ENCODE data around the gene NELFE. TPM values are rescaled to one million over a fixed set of nuclear protein-coding genes. Genes with fewer than 3 reads are reported as not detected.
A peak's percentile ranks its signal among the peaks of the same experiment; 100 is the strongest.
"Not testable (repeated sequence)": the region's sequence is repeated elsewhere in the genome, so short reads cannot be mapped to it uniquely, and the experiment has no call there.

The NELFE gene, protein sequence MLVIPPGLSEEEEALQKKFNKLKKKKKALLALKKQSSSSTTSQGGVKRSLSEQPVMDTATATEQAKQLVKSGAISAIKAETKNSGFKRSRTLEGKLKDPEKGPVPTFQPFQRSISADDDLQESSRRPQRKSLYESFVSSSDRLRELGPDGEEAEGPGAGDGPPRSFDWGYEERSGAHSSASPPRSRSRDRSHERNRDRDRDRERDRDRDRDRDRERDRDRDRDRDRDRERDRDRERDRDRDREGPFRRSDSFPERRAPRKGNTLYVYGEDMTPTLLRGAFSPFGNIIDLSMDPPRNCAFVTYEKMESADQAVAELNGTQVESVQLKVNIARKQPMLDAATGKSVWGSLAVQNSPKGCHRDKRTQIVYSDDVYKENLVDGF
- total RNA-seq, result 100 to 1,000 TPM in 3 of 4 donors, 10 to 100 TPM in 1; 83.2 to 114 (median 106) TPM

DNA sequence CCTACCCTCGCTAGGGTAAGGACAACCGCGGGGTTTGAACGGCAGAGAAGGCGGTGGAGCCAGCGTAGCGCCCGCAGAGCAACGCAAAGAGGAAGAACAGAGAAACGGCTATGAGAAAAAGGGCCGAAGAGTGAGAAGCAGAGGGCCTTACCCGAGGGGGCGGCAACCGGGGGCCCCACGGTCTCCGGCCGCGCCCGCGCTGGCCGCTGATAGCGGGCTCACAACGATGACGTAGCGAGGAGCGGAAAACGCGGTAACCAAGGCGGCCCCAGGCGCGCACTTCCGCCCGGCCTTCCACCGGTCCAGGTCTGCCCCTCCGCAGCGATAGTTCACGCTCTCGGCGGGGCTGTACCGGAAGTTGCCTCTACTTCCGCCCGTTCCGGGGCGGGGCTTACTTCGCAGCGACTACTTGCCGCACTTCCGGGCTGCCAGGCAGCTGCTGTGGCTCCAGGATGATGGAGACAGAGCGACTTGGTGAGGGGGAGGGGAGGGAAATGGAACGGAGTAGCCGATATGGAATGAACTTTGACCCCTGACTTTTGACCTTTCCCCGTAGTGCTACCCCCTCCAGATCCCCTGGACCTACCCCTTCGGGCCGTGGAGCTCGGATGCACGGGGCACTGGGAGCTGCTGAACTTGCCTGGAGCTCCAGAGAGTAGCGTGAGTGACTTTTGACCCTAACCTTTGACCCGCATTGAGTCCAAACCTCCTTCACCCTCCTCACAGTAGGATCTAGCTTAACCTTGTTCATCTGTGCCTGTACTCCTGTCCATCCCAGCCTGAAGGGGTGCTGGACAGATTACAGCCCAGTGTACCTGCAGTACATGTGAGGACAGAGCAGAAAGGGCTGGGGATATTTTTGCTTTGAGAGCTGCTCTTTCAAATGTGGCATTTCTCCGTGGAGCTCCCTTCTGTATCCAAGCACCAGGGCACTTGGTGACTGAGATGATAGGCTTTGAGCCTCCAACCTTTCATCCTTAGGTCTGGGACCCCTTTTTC lies at the start of gene NELFE, which contains the start of gene SKIC2:
Gene NELFE (minus strand): TSS at position 231 of the 999 bp plus-strand sequence. CDS start 525 bp downstream, outside the sequence.
Gene SKIC2 (plus strand): TSS at position 435 of the 999 bp plus-strand sequence. CDS start 18 bp downstream, at position 453.
- H3K36me3 ChIP-seq, result peaks cover 53 to 60% of the 10 kb centered on the region in 2 donors

DNA sequence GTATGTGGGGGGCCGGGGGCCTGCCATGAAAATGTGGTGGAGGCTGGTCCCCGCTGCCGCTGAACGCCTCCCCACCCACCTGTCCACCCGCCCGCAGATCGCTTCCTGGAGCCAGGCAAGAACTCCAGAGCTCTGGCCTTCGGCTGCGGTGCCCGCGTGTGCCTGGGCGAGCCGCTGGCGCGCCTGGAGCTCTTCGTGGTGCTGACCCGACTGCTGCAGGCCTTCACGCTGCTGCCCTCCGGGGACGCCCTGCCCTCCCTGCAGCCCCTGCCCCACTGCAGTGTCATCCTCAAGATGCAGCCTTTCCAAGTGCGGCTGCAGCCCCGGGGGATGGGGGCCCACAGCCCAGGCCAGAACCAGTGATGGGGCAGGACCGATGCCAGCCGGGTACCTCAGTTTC lies 49.3 kb upstream of the NELFE start:
- H3K4me1 ChIP-seq; H3K9me3 ChIP-seq; H3K27ac ChIP-seq; DNase-seq; H3K4me3 ChIP-seq (replicated peaks in 1 of 3); H3K36me3 ChIP-seq; intact Hi-C loops (cut with DNase I); H3K27me3 ChIP-seq: not testable (repeated sequence)
- no CpG with 5 or more reads among the region's 24 CpGs for WGBS, 2 donors

More for the DNA sequence above, at the start of gene NELFE, which contains the start of gene SKIC2:
- peaks cover 11 to 19% of the 10 kb centered on the region in 2 donors for H3K4me1 ChIP-seq
- H3K27ac ChIP-seq, result peak within 1 kb of the TSS; percentile 55 to 76 (median 69)
- intact Hi-C loops (cut with DNase I), result no loop called here
- H3K4me3 ChIP-seq (replicated peaks in 1 of 3), result peak within 1 kb of the TSS; percentile 56 to 99 (median 89)
- WGBS, 2 donors, result 0% methylated on average over 55 to 57 of the region's 59 CpGs
- H3K9me3 ChIP-seq, result no peaks in the 10 kb centered on the region
- TF ChIP-seq POLR2A (IDR thresholded peaks at IDR 0.05), result peak; percentile 38 to 69
- TF ChIP-seq, protein P1, sequence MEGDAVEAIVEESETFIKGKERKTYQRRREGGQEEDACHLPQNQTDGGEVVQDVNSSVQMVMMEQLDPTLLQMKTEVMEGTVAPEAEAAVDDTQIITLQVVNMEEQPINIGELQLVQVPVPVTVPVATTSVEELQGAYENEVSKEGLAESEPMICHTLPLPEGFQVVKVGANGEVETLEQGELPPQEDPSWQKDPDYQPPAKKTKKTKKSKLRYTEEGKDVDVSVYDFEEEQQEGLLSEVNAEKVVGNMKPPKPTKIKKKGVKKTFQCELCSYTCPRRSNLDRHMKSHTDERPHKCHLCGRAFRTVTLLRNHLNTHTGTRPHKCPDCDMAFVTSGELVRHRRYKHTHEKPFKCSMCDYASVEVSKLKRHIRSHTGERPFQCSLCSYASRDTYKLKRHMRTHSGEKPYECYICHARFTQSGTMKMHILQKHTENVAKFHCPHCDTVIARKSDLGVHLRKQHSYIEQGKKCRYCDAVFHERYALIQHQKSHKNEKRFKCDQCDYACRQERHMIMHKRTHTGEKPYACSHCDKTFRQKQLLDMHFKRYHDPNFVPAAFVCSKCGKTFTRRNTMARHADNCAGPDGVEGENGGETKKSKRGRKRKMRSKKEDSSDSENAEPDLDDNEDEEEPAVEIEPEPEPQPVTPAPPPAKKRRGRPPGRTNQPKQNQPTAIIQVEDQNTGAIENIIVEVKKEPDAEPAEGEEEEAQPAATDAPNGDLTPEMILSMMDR (IDR thresholded peaks at IDR 0.05), result no peak
- peak; percentile 97 to 98 for DNase-seq
- no peaks in the 10 kb centered on the region for H3K27me3 ChIP-seq

DNA sequence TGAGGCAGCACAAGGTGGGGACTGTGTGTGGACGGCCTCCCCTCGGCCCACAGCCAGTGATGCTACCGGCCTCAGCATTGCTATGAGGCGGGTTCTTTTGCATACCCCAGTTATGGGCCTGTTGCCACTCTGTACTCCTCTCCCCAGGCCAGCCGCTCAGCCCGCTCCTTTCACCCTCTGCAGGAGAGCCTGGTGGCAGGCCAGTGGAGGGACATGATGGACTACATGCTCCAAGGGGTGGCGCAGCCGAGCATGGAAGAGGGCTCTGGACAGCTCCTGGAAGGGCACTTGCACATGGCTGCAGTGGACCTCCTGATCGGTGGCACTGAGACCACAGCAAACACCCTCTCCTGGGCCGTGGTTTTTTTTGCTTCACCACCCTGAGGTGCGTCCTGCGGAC lies 48.3 kb upstream of the NELFE start:
- 80 to 89% methylated on average over 4 to 5 of the region's 12 CpGs for WGBS, 2 donors
- H3K4me3 ChIP-seq (replicated peaks in 1 of 3); H3K36me3 ChIP-seq; H3K27ac ChIP-seq; H3K4me1 ChIP-seq; H3K9me3 ChIP-seq; H3K27me3 ChIP-seq; intact Hi-C loops (cut with DNase I); DNase-seq: not testable (repeated sequence)

DNA sequence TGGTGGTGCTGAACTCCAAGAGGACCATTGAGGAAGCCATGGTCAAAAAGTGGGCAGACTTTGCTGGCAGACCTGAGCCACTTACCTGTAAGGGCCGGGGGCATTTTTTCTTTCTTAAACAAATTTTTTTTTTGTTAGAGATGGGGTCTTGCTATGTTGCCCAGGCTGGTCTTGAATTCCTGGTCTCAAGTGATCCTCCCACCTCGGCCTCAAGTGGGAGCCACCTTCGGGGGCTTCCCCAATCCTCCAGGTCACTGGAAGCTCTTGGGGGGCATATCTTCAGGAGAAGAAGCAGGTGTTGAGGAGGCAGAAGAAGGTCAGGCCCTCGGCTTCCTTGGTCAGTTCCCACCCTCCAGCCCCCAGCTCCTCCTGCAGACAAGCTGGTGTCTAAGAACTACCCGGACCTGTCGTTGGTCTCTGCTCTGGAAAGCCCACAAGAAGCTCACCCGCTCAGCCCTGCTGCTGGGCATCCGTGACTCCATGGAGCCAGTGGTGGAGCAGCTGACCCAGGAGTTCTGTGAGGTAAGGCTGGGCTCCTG lies 47.3 kb upstream of the NELFE start:
- H3K27ac ChIP-seq; H3K27me3 ChIP-seq; H3K36me3 ChIP-seq; H3K4me3 ChIP-seq (replicated peaks in 1 of 3); DNase-seq; intact Hi-C loops (cut with DNase I); H3K9me3 ChIP-seq; H3K4me1 ChIP-seq: not testable (repeated sequence)
- WGBS, 2 donors, result 90 to 96% methylated on average over 4 to 8 of the region's 8 CpGs

DNA sequence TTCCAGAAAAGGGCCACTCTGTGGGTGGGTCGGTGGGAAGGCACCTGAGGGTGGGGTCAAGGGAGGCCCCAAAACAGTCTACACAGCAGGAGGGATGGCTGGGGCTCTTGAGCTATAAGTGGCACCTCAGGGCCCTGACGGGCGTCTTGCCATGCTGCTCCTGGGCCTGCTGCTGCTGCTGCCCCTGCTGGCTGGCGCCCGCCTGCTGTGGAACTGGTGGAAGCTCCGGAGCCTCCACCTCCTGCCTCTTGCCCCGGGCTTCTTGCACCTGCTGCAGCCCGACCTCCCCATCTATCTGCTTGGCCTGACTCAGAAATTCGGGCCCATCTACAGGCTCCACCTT lies 46.7 kb upstream of the NELFE start:
- H3K4me3 ChIP-seq (replicated peaks in 1 of 3); H3K36me3 ChIP-seq; intact Hi-C loops (cut with DNase I); H3K27me3 ChIP-seq; H3K9me3 ChIP-seq; H3K4me1 ChIP-seq; H3K27ac ChIP-seq: not testable (repeated sequence)
- WGBS, 2 donors, result 30 to 60% methylated on average over 3 of the region's 9 CpGs
- peak; percentile 21 to 62 for DNase-seq

DNA sequence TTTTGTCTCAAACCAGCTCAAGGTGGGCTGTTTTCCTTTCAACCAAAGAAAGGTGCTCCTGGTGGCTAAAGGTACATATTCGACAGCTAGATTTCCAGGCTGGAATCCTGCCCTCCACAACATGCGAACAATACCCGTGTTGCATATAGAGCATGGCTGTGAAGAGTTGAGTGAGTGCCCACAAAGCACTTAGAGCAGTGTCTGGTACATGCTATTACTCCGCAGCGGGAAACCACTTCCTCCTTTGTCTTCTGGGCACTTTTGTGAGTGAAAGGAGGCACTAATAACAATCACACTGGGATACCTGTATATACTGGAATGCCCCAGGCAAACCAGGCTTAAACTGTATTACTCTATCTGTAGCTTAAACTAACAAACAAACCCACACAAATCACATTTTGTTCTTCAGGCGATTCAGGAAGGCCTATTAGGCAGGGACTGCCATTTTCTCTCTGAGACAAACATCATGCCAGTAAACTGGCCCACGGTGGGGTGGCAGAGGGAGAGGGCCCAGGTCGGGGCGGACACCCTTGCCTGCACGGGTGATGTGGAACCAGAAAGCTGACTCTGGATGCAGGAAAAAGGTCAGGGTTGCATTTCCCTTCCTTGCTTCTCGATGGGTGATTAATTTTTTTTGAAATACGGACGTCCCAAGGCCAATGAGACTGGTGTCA lies 46.2 kb upstream of the NELFE start:
- H3K9me3 ChIP-seq; H3K36me3 ChIP-seq; H3K4me3 ChIP-seq (replicated peaks in 1 of 3); H3K27ac ChIP-seq; DNase-seq; H3K27me3 ChIP-seq; H3K4me1 ChIP-seq; intact Hi-C loops (cut with DNase I): not testable (repeated sequence)
- WGBS, 2 donors, result 69 to 76% methylated on average over 8 to 9 of the region's 13 CpGs

DNA sequence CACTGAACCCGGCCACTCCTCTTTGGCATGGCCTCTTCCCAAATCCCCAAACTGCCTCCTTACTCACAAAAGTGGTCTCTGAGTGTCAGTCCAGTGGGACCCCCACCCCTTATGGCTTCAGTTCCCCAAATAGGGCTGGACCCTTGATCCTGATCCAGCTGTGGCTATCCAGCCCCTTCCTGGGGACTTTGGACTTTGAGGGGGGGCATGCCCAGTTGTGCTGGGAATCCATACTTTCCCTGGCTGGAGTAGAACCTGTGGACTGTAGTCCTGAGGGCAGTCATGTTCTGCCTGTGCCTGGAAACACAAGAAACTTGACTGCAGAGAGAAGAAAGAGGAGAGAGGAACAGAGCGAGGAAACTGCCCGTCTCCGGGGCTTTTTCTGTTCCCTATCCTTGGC lies 45.6 kb upstream of the NELFE start:
- H3K36me3 ChIP-seq; H3K27me3 ChIP-seq; H3K27ac ChIP-seq; H3K4me3 ChIP-seq (replicated peaks in 1 of 3); H3K4me1 ChIP-seq; intact Hi-C loops (cut with DNase I); H3K9me3 ChIP-seq; DNase-seq: not testable (repeated sequence)
- 95 to 100% methylated on average over 3 to 4 of the region's 4 CpGs for WGBS, 2 donors

DNA sequence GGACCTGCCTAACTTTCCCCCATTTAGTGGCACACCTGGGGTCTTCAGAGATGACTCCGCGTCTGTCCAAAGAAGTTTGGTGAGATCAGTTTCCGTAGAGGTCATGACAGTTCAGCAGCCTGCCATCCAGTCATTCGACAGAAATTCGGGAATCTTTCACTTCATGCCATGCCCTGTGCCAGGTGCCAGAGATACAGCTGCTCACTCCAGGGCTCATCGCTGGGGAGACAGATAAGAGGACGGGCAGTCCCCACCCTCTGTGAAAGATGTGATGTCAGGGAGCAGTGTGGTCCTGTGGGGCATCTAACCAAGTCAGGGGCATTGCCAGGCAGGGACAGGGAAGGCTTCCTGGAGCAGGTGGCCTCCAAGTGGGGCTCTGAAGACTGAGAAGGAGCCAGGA lies 44.5 kb upstream of the NELFE start:
- H3K9me3 ChIP-seq; DNase-seq; H3K4me1 ChIP-seq; H3K4me3 ChIP-seq (replicated peaks in 1 of 3); intact Hi-C loops (cut with DNase I); H3K27ac ChIP-seq; H3K27me3 ChIP-seq; H3K36me3 ChIP-seq: not testable (repeated sequence)
- no CpG with 5 or more reads among the region's 7 CpGs for WGBS, 2 donors

DNA sequence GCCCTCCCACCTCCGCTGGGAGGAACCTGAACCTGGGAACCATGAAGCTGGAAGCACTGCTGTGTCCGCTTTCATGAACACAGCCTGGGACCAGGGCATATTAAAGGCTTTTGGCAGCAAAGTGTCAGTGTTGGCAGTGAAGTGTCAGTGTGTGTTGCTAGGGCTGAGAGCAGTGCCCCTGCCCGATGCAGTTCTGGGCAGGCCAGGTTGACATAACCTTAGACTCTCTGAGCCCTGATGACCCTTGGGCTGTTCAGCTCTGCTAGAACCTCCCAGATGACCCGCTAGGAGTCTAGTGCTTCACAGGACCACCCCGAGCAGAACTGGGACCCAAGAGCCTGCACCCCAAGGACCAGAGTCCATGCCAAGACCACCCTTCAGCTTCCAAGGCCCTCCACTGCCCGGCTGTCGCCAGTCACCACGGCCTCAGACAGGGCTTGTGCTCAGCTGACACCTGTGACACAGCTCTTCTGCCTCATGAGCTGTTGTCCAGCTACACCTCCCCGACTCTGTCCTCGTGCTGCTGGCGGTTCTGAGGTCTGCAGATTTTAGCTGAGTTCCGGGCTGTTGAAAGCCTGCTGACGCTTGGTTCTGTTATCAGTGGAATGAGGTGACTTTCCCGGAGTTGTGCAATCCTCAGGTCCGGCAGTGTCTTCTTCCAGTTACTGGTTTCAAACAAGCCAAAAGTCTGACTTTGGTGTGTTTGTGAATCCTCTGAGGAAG lies 43.9 kb upstream of the NELFE start:
- H3K4me3 ChIP-seq (replicated peaks in 1 of 3); H3K27ac ChIP-seq; H3K36me3 ChIP-seq; H3K9me3 ChIP-seq; H3K27me3 ChIP-seq; intact Hi-C loops (cut with DNase I); H3K4me1 ChIP-seq; DNase-seq: not testable (repeated sequence)
- WGBS, 2 donors, result no CpG with 5 or more reads among the region's 15 CpGs

DNA sequence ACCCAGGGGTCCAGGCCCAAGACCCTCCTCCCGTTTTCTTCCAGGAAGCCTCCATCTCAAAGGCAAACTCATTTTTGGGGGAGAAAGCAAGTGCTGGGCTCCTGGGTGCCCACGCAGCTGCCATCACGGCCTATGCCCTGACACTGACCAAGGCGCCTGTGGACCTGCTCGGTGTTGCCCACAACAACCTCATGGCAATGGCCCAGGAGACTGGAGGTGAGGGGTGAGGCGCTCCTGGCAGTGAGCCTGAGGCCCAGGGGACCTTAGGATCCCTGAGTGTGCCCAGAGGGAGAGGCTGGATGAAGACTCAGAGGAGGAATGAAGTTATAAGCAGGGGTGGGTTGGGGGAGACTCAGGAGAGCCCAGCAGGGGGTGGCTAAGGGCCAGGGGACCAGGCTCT lies 37.6 kb upstream of the NELFE start:
- H3K36me3 ChIP-seq; H3K4me1 ChIP-seq; intact Hi-C loops (cut with DNase I); H3K9me3 ChIP-seq; DNase-seq; H3K4me3 ChIP-seq (replicated peaks in 1 of 3); H3K27me3 ChIP-seq; H3K27ac ChIP-seq: not testable (repeated sequence)
- WGBS, 2 donors, result 90% methylated on average over 6 of the region's 6 CpGs; no CpG with 5 or more reads in 1 of the 2 donors
